OCI-LY7 (cell line): ENCODE results near the gene IKBKE. TPM values are rescaled to one million over a fixed set of nuclear protein-coding genes. Genes with fewer than 3 reads are reported as not detected.

Experiments used
- BruUV-seq: library from RNA; stranded (reverse); fragments of 400-500 nt; replicated peaks from 2 replicates; lab custom pipeline; 2021; lab: Mats Ljungman, UMichigan
- CTCF ChIA-PET: fragments of 300-600 bp; sonication (Branson Sonifier 250); formaldehyde crosslinking; loops from one replicate; lab custom pipeline; 2022; ENCODE audit warnings: antibody characterized with exemption; ENCODE audit not compliant: unreplicated experiment; lab: Charles Lee
- POLR2A ChIA-PET: fragments of 300-600 bp; sonication (Branson Sonifier 250); formaldehyde crosslinking; loops from one replicate; lab custom pipeline; 2022; ENCODE audit warnings: antibody characterized with exemption; lab: Charles Lee
- DNase-seq: peaks from one replicate; pipeline ENCODE4 v3.0.0-alpha.2; 2015; ENCODE audit warnings: low spot score
- H2AFZ ChIP-seq: fragments of 200-600 bp; sonication (generic), shearing (Covaris generic); 2 replicates; pipeline ENCODE4 v1.6.1; 2014; ENCODE audit warnings: mild to moderate bottlenecking, antibody characterized with exemption, low read length, moderate library complexity
- H3K27ac ChIP-seq: fragments of 200-600 bp; sonication (generic); 2 replicates; pipeline ENCODE4 v1.5.1; 2014; ENCODE audit warnings: mixed run types, low read depth, mild to moderate bottlenecking, moderate library complexity, low read length, inconsistent platforms; ENCODE audit not compliant: poor library complexity, severe bottlenecking
- H3K36me3 ChIP-seq: fragments of 200-600 bp; sonication (generic); 2 replicates; pipeline ENCODE4 v1.6.1; 2014; ENCODE audit warnings: mild to moderate bottlenecking, antibody characterized with exemption, low read length, moderate library complexity, mixed read lengths; ENCODE audit not compliant: insufficient read depth
- H3K4me1 ChIP-seq: fragments of 200-600 bp; sonication (generic); 2 replicates; pipeline ENCODE4 v1.5.1; 2014; ENCODE audit warnings: mild to moderate bottlenecking, low read length; ENCODE audit not compliant: insufficient read depth, poor library complexity, severe bottlenecking
- H3K4me2 ChIP-seq: fragments of 200-600 bp; sonication (generic); 2 replicates; pipeline ENCODE4 v1.6.1; 2014; ENCODE audit warnings: mild to moderate bottlenecking, low read length
- H3K4me3 ChIP-seq: fragments of 200-600 bp; sonication (generic); 2 replicates; pipeline ENCODE4 v1.5.1; 2014; ENCODE audit warnings: mild to moderate bottlenecking, low read depth, low read length; ENCODE audit not compliant: poor library complexity, severe bottlenecking
- H3K79me2 ChIP-seq: fragments of 200-600 bp; sonication (generic); 2 replicates; pipeline ENCODE4 v1.6.1; 2016; ENCODE audit warnings: low read depth, mild to moderate bottlenecking, low read length, moderate library complexity, mixed read lengths; ENCODE audit not compliant: insufficient read depth
- H3K9me2 ChIP-seq: fragments of 200-600 bp; sonication (generic); 2 replicates; pipeline ENCODE4 v1.6.1; 2016; ENCODE audit warnings: mild to moderate bottlenecking, low read length, mixed read lengths; ENCODE audit not compliant: insufficient read depth
- H3K9me3 ChIP-seq: fragments of 200-600 bp; sonication (generic); 2 replicates; pipeline ENCODE4 v1.6.1; 2014; ENCODE audit warnings: mild to moderate bottlenecking, mixed run types, low read length, mixed read lengths
- H4K20me1 ChIP-seq: fragments of 200-600 bp; sonication (generic); 2 replicates; pipeline ENCODE4 v1.6.1; 2014; ENCODE audit warnings: mild to moderate bottlenecking, antibody characterized with exemption, low read length, moderate library complexity, mixed read lengths; ENCODE audit not compliant: insufficient read depth
- CTCF ChIP-seq: fragments of 200-600 bp; sonication (generic); conservative IDR thresholded peaks from 2 replicates; pipeline ENCODE4 v1.5.1; 2014; ENCODE audit warnings: mild to moderate bottlenecking, antibody characterized with exemption, low read length, moderate library complexity, mixed read lengths
- EZH2phosphoT487 ChIP-seq: fragments of 200-600 bp; sonication (generic); IDR thresholded peaks from 2 replicates; pipeline ENCODE4 v1.6.1; 2018; ENCODE audit warnings: low read depth, borderline replicate concordance, mild to moderate bottlenecking, mixed run types, antibody characterized with exemption, low read length, moderate library complexity, mixed read lengths
- intact Hi-C: fragments of 100-400 bp; cut with micrococcal nuclease; formaldehyde crosslinking; loops from one replicate; pipeline ENCODE4 v1.10.0; 2022; ENCODE audit not compliant: unreplicated experiment
- total RNA-seq, 2 experiments: library from RNA; depleted of rRNA in 1 of 2; stranded (reverse); fragments of >200 nt in 1 of 2; shearing (Covaris generic) in 1 of 2; gene quantifications; 2 replicates each; pipeline ENCODE4 v1.2.3, GENCODE V29; 2014 to 2022

IKBKE gene
- total RNA-seq, 2 experiments from 2014 or later: 23.9 to 38.5 TPM

- no peak overlapping the region for H3K27ac ChIP-seq
- BruUV-seq: no TSS peak
- peak overlapping the region; percentile 88 for H2AFZ ChIP-seq
- H3K36me3 ChIP-seq: peaks cover 7% of the 10 kb centered on the region
- peaks cover 8% of the 10 kb centered on the region; the same call in 1 of the 2 replicates for H3K79me2 ChIP-seq
- TF ChIP-seq CTCF (peak; percentile 39; the same call in 1 of the 2 replicates), EZH2phosphoT487 (no peak)
- intact Hi-C loops: no loop called here
- DNase-seq: peak; percentile 45
- H3K9me3 ChIP-seq: no peaks in the 10 kb centered on the region
- H3K9me2 ChIP-seq: no peaks in the 10 kb centered on the region
- H3K4me2 ChIP-seq: peak overlapping the region; percentile 89
- peaks cover 57% of the 10 kb centered on the region for H3K4me1 ChIP-seq
- ChIA-PET CTCF (no interaction called here), POLR2A (no interaction called here)
- no peak overlapping the region for H3K4me3 ChIP-seq
- H4K20me1 ChIP-seq: no peaks in the 10 kb centered on the region
Observed at GRCh38 chr1:206468571-206468970, 1.7 kb upstream of the IKBKE start.

DNA sequence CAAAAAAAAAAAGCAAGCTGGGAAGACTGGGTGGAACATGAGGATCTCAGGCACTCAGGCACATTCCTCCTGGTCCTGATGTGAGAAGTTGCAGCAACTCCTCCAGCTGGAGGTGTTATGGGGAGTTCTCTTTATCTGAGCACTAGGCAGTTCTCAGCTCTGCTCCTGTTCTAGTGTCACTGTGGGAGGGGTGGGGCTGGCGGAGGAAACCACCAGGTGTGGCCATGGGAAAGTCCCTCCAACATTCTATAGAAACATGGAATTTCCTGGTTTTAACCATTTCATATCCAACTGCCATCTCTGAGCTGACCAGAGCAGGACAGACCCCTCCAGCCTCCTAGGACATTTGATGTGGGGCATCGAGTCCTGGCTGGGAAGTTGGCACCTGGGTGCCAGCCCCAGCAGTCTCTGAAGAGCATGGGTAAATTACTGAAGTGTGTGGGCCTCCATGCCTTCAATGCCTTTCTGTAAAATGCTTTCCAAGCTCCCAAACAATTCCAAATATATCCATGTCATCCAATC, 804 bp upstream of the IKBKE start:
- POLR2A ChIA-PET: interaction anchor here (1.0 to 2.2 kb wide), 8 partner anchors 8 to 250 kb away, joined by 3 to 13 read pairs (median 4); no protein-coding TSS in a partner anchor
- Histone ChIP-seq H2AFZ (peak overlapping the region; percentile 88; the same call in 1 of the 2 replicates), H3K4me3 (peak overlapping the region; percentile 82), H3K9me2 (no peaks in the 10 kb centered on the region), H3K79me2 (peaks cover 8% of the 10 kb centered on the region; the same call in 1 of the 2 replicates), H3K4me1 (peaks cover 57% of the 10 kb centered on the region), H3K36me3 (peaks cover 14% of the 10 kb centered on the region), H3K4me2 (peak overlapping the region; percentile 89), H3K27ac (peak overlapping the region; percentile 68), H4K20me1 (no peaks in the 10 kb centered on the region), H3K9me3 (no peaks in the 10 kb centered on the region)
- intact Hi-C loops: no loop called here
- peak; percentile 40 for DNase-seq
- BruUV-seq: no TSS peak
- TF ChIP-seq EZH2phosphoT487: no peak
- TF ChIP-seq CTCF: no peak
- CTCF ChIA-PET: interaction anchor here (1.0 to 2.2 kb wide), 5 partner anchors 10 to 452 kb away, joined by 3 to 14 read pairs (median 4); partner anchors contain the start of gene FCMR
